ENCODE results near the gene CFAP61.

- TF ChIP-seq, protein P1, sequence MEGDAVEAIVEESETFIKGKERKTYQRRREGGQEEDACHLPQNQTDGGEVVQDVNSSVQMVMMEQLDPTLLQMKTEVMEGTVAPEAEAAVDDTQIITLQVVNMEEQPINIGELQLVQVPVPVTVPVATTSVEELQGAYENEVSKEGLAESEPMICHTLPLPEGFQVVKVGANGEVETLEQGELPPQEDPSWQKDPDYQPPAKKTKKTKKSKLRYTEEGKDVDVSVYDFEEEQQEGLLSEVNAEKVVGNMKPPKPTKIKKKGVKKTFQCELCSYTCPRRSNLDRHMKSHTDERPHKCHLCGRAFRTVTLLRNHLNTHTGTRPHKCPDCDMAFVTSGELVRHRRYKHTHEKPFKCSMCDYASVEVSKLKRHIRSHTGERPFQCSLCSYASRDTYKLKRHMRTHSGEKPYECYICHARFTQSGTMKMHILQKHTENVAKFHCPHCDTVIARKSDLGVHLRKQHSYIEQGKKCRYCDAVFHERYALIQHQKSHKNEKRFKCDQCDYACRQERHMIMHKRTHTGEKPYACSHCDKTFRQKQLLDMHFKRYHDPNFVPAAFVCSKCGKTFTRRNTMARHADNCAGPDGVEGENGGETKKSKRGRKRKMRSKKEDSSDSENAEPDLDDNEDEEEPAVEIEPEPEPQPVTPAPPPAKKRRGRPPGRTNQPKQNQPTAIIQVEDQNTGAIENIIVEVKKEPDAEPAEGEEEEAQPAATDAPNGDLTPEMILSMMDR (conservative IDR thresholded peaks at IDR 0.05; ENCODE audit: low read length), result no peak
- no peak for TF ChIP-seq EZH2phosphoT487 (IDR thresholded peaks at IDR 0.05; ENCODE audit: borderline replicate concordance)
Measured at GRCh38 chr20:20137851-20138250, 85.5 kb downstream of the CFAP61 start.

Measured in Loucy (cell line).